SK-N-SH treated with all-trans-retinoic acid at 6 μM for 48 hours (cell line): Measurements from ENCODE around the gene LAMA1.

Source experiments
- BACH2 ChIP-seq: fragments of 250-450 bp; sonication (Bioruptor Pico); IDR thresholded peaks from 2 replicates; pipeline ENCODE4 v1.9.0; 2021; ENCODE audit warnings: mild to moderate bottlenecking, borderline replicate concordance
- CREB5 ChIP-seq: fragments of 250-450 bp; sonication (Bioruptor Pico); IDR thresholded peaks from 2 replicates; pipeline ENCODE4 v1.5.1; 2020; ENCODE audit warnings: low read depth, mild to moderate bottlenecking, moderate library complexity
- ESRRG ChIP-seq: fragments of 250-450 bp; sonication (Bioruptor Pico); IDR thresholded peaks from 2 replicates; pipeline ENCODE4 v1.6.1; 2021; ENCODE audit warnings: mild to moderate bottlenecking
- OSR1 ChIP-seq: fragments of 250-450 bp; sonication (Bioruptor Pico); IDR thresholded peaks from 2 replicates; pipeline ENCODE4 v1.8.0; 2022; ENCODE audit warnings: moderate library complexity, mild to moderate bottlenecking, inconsistent platforms
- PATZ1 ChIP-seq: fragments of 250-450 bp; sonication (Bioruptor Pico); IDR thresholded peaks from 2 replicates; pipeline ENCODE4 v1.8.0; 2020; ENCODE audit warnings: mild to moderate bottlenecking, moderate library complexity, borderline replicate concordance
- POU6F1 ChIP-seq: fragments of 250-450 bp; sonication (Bioruptor Pico); IDR thresholded peaks from 2 replicates; pipeline ENCODE4 v1.8.0; 2021; ENCODE audit warnings: low read depth, mild to moderate bottlenecking, moderate library complexity, borderline replicate concordance
- TCF4 ChIP-seq: fragments of 250-450 bp; sonication (Bioruptor Pico); IDR thresholded peaks from 2 replicates; pipeline ENCODE4 v1.8.0; 2021; ENCODE audit warnings: mild to moderate bottlenecking, moderate library complexity, borderline replicate concordance

- TF ChIP-seq ESRRG (no peak), BACH2 (CRISPR knock-in tag) (no peak), CREB5 (CRISPR knock-in tag) (no peak), TCF4 (CRISPR knock-in tag) (no peak), POU6F1 (CRISPR knock-in tag) (no peak), OSR1 (CRISPR knock-in tag) (no peak), PATZ1 (no peak)
These were observed 167.6 kb downstream of the LAMA1 start for GRCh38 chr18:6949800-6950586.
